HG03108 (cell line): ENCODE results near the gene QPRT.
"Not testable (repeated sequence)": the region's sequence is repeated elsewhere in the genome, so short reads cannot be mapped to it uniquely, and the experiment has no call there.

Experiments used
- ATAC-seq: cut with Tn5 transposase; IDR thresholded peaks from one replicate; pipeline ENCODE4 v1.9.1; 2021; ENCODE audit warnings: moderate library complexity; ENCODE audit not compliant: unreplicated experiment

The QPRT gene

DNA sequence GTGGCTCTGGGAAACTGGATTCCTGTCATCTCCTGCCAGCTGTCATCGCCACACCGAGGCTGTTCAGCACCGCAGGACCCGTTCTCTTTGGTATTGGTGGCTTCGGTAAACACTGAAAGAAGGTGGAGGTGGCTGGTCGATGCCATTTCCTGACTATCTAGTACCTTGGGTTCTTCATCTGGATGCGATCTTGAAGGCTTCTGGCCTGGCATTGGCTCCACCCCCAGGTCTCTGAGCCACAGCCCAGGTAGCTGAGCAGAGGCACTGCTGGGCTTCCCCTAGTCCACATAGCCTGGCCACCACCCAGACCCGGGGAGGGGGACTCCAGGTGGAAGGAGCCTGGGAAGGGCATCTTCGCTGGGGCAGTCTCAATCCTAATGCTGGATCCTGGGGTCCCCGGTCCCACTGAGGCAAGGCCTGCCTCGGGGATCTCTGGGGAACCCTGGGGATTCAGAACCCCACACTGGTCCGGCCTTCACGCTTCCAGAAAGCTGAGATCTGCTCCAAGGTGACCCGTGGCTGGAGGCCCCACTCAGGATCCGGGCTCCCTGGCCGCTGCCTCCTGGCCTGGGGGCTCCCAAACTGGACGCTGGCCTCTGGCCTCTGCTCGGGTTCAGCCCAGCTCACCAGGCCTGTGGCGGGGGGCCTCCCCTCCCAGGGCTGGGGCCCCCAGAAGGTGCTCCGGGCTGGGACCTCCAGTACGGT is 65.0 kb downstream of the QPRT start:
- ATAC-seq: no peak

DNA sequence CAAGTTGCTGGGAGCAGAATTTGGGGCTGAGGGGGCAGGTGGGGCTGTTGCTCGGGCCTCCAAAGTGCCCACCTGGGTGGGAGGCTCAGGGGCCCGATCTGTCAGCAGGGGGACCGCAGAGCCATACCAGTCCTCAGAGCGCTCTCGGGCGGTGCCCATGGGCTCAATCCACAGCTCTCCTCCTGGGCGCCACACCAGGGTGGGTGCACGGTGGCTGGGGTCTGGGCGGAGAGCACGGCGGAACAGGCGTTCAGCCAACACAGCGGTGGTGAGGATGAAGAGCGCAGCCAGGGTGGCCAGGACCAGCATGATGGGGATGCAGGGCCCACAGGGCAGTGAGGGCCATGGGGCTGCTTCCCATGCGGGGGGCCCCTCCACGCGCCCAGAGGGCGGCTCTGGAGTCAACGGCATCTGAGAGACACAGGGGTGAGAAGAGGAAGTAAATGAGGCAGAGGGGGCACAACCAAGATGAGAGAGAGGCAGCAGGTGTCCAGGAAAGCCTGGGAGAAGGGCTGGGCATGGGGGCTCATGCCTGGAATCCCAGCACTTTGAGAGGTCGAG is 65.6 kb downstream of the QPRT start:
- ATAC-seq: no peak

DNA sequence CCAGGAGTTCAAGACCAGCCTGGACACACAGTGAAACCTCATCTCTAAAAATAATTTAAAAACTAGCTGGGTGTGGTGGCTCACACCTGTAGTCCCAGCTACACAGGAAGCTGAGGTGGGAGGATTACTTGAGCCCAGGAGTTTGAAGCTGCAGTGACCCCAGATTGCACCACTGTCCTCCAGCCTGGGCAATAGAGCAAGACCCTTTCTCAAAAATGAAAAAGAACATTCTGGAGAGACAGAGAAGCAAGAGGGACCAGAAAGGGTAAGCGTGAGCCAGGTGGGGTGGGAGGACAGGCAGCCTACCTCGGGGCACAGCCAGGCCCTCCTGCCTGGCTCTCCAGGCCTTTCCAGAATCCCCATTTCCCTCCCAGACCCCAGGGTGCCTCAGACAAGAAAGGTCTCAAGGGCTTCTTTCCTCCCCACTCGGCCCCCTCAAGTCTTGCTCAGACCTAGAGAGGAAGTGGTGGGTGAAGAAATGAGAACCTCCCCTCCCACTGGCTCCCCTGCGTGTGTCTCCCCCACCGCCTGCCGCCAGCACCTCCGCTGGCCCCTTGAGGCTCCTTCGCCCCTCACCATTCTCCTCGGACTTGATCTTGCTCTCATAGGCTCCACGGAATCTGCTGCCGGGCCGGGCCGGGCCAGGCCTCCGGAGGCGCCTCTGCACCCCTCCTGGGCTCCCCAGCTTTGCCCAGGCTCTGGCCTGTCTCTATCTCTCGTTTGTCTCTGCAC is 66.3 kb downstream of the QPRT start:
- peak; percentile 23 for ATAC-seq

DNA sequence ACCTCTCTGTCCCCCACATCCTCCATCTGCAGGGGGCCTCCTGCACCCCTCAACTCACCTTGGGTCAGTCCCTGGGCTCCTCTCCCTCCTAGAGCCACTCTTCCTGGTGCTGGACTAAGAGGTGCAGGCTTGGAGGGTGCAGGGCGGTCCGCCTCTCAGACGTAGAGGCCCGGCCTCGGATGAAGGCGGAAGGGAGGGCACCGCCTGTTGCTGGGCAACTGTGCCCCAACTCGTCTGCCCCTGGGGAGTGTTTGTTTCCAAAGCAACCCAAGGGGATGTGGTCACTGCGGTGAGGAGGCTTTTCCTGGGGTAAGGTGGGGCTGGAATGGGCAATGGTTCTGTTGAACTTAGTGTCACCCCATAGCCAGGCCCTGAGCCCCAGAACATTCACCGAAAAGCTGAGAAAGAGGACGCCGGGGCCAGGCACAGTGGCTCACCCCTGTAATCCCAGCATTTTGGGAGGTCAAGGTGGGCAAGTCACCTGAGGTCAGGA is 66.9 kb downstream of the QPRT start, which contains the start of gene C16orf54:
Gene C16orf54, minus strand, starts transcription at position 138 of the 493 bp plus-strand sequence. CDS start 1,039 bp downstream, outside the sequence.
- ATAC-seq: peak; percentile 84

DNA sequence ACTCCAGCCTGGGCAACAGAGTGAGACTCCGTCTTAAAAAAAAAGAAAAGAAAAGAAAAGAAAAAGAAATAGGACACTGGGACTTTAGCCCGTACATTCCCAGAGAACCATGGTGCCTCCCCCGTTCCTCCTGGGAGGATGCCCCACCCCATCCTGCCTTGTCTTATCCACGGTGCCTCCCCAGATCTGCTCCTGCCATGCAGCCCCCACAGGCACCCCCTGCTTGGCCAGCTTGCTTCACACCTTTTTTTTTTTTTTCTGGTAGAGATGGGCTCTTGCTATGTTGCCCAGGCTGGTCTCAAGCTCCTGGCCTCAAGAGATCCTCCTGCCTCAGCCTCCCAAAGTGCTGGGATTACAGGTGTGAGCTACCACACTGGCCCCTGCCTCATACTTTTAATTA is 67.5 kb downstream of the QPRT start:
- not testable (repeated sequence) for ATAC-seq
